GM19238 (cell line): ENCODE measurements around the gene SBK2.
"Not testable (repeated sequence)": the region's sequence is repeated elsewhere in the genome, so short reads cannot be mapped to it uniquely, and the experiment has no call there.

ENCODE experiments used
- DNase-seq: peaks from one replicate; pipeline ENCODE4 v3.0.0; 2011; ENCODE audit warnings: low spot score; ENCODE audit not compliant: insufficient read length

The SBK2 gene

GRCh38 chr19:55502197-55502952, 34.6 kb downstream of the SBK2 start:
- DNase-seq, result no peak

- DNase-seq, result no peak
These were observed 36.5 kb downstream of the SBK2 start for GRCh38 chr19:55500368-55500952.

- DNase-seq, result no peak
These were observed 38.6 kb downstream of the SBK2 start for GRCh38 chr19:55498246-55498840.

GRCh38 chr19:55497763-55498162, 39.2 kb downstream of the SBK2 start:
- no peak for DNase-seq

- DNase-seq, result not testable (repeated sequence)
These were observed 40.1 kb downstream of the SBK2 start for GRCh38 chr19:55496820-55497219.

DNA sequence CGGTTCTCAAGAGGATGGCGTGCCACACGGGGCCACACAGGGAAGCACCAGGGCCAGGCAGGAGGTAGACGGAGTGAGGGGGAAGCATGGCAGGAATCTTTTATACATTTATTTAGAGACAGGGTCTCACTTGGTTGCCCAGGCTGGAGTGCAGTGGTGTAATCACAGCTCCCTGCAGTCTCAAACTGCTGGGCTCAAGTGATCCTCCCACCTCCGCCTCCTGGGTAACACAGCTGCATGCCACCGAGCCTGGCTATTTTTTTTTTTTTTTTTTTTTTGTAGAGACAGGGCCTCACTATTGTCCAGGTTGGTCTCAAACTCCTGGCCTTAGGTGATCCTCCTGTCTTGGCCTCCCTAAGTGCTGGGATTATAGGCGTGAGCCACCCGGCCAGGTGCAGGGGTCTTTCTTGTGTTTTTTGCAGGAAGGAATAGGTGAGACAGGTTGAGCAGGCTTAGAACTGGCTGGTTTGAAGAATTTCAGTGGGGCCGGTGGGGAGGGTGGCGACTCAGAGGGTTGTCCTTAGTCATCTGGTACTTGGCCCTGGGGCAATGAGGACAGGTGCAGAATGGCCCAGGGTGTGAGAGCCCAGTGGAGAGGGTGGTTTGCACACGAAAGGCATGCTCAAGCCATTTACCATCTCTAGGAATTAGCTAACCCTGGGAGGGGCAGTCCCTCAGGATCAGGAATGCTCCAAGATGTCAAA, 41.1 kb downstream of the SBK2 start:
- no peak for DNase-seq

DNA sequence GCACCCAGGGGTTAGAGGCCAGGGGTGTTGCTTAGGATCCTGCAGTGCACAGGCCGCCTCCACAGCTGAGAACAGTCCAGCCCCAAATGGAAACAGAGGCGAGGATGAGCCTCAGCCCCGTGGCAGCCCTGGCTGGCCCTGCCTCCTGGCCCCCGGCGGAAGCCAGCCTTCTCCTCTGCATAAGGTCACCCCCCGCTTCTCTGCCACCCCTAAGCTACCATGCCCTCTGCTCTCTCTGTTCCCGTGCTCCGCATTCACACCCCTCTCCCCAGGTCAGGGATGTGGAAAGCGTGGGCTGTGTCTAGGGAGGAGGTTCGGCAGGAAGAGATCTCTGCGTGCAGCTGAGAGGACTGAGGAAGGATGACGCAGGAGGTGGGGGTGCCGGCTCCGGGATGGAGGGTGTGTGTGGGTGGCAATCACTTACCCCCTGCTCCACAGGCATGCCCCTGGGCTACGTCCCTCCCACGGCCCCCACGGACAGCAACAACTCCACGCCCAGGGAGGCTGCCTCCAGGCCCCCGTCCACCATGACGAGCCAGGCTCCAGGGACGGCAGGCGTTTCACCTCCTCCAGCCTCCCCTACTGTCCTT, 42.7 kb downstream of the SBK2 start:
- no peak for DNase-seq

GRCh38 chr19:55493645-55494171, 43.2 kb downstream of the SBK2 start:
- DNase-seq, result no peak

DNA sequence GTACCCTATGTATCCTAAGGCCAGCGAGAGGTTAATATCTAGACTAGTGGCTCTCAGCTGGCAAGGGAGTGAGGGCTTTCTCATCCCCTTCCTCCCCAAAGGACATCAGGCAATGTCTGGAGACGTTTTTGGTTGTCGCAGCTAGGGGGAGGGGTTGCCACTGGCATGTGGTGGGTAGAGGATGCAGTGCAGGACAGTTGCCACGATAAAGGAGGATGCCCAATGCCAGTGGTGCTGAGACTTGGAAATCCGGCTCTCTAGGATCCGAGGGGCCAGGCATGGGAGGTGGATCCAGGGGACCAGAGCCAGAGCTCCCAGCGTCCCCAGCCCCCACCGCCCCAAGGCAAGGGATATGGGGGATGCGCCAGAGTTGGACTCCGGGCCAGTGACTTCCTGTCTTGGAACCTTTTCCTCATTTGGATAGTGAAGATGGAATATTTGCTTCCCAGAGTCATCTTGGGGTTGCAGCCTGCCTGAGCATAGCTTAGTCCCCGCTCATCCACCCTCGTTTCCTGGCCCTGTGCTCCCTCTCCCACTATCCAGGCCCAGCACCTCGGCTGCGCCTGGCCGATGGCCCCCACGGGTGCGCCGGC, 43.8 kb downstream of the SBK2 start:
- no peak for DNase-seq

DNA sequence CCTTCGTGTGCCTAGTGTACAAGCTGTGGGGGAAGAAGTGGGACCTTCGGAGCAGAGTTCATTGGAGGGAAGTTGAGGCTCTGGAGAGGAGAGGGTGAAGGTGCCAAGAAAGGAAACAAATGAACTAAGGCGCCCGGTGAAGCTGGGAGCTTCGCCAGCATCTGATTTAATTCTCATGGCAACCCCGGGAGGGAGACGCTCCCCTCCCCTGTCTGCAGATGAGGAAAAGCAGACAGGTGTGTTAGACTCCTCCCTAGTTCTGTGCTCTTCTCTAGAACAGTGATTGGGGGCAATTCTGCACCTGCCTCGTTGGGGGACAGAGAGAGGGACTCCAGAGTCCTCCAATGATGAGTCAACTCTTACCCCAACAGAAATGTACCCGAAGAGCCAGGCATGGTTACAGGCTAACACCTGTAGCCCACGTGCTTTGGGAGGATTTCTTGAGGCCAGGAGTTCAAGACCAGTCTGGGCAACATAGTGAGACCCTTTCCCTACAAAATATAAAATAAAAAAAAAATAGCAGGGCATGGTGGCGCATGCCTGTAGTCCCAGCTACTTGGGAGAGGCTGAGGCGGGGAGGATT, 44.5 kb downstream of the SBK2 start:
- no peak for DNase-seq

DNA sequence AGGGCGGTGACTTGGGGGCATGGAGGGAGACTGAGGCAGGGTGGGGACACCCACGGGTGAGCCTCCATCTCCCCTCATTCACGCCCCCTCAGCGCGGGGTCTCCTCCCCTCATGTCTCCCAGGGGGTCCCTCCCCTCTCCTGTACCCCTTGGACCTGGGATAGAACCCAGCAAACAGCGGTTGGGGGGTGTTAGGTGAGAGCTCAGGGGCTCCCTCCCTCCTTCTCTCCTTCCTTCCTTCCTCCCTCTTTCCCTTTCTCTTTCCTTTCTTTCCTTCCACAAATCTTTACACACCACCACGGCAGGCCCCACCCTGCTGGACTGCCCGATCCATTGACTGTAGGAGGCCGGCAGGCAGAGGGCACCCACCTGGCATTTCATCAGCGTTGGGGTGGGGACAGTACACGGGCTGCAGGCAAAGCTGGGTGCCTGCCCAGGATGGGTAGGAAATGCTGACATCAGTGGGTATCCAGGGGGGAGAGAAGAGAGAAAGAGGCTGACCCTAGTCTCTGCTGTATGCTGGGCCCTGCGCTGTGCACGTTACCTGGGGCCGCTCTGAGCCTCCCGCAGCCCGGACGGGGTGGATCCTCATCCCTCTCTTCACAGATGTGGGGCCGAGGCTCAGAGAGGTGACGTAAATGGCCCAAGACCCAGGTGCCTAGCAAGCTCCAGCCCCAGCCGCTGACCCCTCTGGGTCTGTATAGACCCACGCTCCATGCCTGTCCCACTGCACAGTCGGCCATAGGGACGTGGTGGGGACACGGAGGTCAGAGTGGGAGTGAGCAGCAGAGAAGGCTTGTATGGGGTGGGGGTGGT, 45.2 kb downstream of the SBK2 start:
- DNase-seq, result no peak

DNA sequence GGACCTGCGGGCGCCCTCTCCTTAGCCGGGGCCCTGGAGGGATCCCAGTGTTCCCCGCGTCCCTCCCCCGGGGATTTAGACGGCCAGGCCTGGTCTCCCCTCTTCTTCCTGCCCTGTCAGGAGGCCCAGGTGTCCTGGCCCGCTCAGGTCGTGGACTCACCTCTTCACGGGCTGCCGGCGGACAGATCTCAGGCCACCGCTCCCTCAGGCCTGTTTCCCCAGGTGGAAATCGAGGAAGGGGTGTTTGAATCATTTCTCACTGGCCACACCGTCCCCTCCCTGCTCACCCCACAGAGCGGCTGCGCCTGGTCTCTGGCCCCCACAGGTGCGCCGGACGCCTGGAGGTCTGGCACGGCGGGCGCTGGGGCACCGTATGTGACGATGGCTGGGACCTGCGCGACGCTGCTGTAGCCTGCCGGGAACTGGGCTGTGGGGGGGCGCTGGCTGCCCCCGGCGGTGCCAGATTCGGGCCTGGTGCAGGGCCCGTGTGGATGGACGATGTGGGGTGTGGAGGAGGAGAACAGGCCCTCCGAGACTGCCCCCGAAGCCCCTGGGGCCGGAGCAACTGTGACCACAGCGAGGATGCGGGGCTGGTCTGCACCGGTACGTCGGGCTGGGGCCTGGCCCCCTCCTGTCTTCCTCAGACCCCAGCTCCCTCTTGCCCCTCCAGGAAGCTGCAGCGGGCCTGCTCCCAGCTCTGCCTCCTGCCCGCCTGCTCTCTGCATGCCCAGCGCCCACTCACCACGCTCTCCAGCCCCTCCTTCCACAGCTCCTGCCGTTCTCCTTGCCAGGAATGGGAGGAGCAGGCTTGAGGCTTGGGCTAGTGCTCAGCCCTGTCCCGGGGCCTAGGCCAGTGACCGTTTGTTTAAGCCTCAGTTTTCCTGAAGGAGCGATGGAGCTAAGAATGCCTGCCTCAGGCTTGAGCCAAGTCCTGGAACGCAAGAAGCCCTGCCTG, 46.2 kb downstream of the SBK2 start:
- DNase-seq, result no peak

GRCh38 chr19:55489711-55490477, 47.0 kb downstream of the SBK2 start:
- no peak for DNase-seq

DNA sequence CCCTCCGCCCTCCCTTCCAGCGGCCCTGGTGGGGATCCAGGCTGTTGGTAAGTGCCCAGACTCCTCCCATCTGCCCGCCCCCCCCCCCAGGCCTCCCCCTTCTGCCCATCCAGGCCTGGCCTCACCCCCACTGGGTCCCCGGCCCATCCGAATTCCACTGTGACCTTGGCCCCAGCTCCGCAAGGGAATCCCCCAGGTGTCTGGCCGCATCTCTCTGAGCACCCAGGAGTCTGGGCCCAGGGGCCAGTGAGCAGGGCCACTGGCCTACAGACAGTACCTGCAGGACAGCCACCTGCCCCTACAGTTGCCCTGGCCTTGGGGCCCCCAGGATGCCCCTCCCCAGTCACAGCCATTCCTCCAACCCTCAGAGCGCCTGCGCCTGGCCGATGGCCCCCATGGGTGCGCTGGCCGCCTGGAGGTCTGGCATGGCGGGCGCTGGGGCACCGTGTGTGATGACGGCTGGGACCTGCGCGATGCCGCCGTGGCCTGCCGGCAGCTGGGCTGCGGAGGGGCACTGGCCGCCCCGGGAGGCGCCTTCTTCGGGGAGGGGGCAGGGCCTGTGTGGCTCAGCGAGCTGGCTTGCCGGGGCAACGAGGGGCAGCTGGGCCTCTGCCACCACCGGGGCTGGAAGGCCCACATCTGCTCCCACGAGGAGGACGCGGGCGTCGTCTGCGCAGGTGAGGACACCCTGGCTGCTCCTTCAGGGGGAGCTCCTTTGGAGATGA, 47.8 kb downstream of the SBK2 start:
- no peak for DNase-seq

GRCh38 chr19:55487924-55488687, 48.8 kb downstream of the SBK2 start, which contains the start of gene SSC5D:
TSS of gene SSC5D (plus strand) at chr19:55488436. CDS start at chr19:55488590, 154 bp downstream.
- no peak for DNase-seq
